SKM-1 treated with dmso at 0.1 percent for 144 hours (cell line): ENCODE results near the gene MOB3C.

ENCODE experiments used
- DNase-seq: peaks from one replicate; lab custom pipeline; 2025; ENCODE audit not compliant: unreplicated experiment; lab: John Stamatoyannopoulos, UW

Gene MOB3C

DNA sequence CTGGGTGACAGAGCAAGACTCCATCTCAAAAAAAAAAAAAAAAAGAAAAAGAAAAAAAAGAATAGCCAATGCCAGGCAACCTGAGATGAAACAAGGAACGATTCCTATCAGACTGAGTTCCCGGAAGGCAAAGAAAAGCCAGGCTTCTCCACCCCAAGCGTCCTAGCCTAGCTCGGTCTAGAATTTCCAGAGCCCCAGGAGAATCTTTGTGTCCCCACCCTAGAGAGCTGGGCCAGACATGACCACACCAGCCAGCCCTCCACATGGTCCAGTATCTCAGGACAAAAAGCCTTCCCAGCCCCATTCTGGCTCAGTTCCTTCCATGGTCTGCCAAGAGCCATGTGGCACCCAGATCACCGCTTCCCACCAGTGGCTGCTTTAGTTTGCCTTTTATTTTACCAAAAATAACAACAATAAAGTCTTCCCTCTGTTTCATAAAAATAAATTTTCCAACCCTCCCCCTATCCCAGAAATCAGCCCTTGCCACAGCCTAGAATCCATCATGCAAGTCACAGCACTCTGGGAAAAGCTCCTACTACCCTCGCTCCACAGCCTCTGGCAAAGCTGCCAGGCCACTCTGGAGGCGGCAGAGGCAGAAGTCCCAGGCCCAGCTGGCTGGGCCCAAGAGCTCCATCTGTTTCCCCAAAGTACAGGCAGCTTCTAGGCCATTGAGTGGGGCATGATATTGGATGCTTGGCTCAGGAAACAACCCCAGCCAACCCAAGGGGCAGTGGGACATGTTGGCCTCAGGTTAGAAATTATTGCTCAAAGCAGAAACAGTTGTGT is 9.1 kb downstream of the MOB3C start:
- no peak for DNase-seq

DNA sequence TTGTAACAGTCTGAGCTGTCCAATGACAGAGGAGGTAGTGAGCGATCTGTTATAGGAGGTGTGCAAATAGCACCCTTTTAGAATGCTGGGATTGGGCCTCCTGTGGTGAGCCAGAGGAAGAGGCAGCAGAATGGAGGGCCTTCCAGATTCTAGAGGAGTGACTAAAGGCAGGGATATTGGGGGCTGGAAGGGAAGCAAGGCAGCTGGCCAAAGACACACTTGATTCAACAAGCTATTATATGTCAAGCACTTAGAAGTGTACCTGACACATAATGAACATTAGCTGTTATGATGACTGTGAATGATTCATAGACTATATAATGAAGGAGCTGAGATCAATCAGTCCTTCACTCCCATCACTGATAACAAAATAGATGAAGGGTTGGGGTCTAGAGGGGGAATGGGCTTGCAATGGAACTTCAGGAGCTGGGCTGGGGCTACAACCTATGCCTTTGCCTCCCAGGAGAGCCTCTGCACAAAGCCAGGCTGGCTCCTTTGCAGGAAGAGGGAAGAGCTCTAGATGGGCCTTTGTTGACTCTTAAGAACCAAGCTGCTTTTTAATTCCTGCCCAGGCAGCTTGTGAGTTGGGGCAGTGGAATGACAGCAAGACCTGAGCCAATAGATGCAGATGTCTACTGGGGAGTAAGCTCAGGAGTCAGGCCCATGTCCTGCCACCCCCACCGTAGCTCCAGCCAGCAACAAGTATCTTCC is 10.2 kb downstream of the MOB3C start:
- no peak for DNase-seq

DNA sequence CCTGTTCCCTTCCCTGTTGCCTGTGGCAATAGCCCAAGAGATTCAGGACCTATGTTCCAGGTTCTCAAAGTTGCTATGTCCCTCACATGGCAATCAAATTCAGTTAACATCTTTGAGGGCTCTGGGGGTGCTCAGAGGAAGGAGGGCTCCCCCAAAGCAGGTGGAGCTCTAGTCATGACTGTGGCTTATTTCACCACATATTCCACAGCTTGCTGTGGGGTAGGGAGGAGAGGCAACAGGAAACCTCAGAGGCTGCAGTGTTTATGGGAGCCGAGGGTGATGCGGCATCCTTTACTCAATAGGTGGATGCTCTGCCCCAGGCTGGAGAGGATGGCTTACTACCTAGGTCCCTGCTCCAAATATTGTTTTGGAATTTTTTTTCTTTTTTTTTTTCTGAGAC is 11.4 kb downstream of the MOB3C start:
- DNase-seq = no peak

DNA sequence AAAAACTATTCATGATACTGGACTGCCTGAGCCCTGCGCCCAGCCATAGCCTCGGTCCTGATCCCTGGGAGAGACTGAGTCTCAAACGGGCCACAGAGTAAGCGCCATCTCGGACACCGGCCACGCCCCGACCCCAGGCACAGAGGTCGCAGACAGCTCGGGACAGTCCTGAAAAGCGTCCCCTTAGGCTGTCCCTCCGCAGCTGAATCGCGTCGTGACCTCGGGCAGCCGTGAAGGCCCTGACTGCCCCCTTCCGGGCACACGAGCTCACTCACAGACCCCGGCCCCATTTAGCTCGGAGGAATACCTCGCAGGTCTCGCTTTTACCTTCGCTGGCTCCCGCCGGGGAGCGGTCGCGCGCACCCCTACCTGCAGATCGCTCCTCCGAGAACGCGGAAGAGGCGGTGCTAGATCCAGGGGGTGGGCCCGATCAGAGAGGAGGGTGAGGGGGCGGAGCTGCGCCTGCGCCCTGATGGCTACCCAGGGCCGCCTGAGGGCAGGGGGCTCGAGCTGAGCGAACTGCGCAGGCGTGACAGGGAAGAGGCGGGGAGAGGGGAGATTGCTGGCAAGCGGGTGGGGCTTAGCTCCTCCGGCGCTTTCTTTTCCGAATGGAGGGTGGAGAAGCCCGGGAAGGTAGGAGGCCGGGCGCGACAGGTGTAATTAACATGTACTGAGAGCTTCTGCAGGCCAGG is 12.6 kb downstream of the MOB3C start, which contains the start of gene MKNK1:
TSS of gene MKNK1 (minus strand) at position 411 of the 692 bp plus-strand sequence. CDS start 20,941 bp downstream, outside the sequence.
- peak; percentile 93 for DNase-seq

DNA sequence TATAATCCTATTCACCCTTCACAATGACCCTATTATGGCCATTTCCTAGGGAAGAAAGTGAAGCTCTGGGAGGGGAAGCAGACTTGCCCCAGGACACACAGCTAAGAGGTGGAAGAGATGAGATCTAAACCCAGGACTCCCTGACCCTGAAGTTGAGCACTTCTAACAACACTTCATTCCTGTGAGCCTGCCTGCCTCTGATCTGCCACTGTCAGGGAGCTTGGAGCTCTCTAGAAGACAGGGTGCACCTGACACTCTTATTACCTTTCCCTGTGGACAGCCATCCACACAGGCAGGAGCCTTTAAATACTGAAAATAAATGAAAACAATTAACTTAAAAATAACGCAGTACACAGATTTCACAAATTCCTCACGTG is 13.1 kb downstream of the MOB3C start:
- no peak for DNase-seq

DNA sequence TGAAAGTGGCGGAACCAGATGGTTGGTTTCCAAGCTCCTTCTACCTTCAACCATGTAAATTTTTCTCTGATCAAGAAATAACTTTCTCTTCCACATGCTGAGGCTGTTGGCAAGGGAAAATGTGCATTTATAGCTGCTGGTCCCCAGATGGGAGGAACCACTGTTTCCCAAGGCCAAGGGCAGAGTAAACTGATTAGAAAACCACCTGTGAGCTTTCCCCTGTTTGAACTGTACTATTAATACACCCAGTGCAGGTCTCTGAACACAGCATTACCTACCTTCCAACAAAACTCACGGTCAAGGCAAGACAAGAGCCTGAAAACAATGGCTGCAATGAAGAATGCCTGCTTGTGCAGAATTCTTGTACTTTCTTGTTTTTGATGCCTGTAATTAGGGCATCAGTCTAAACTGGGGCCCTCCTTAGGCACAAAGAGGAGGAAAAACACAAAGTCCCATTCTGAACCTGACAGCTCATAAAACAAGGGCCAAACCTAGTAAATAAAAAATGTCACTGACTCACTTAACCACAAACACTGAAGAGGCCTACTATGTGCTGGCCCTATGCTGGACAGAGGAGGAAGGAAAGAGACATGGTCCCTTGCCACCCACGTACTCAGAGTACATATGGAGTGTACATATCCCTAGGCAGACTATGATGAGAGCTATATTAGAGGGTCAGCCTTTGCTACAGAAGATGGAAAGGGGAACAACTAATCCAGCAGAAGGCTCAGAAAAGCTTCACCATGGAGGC is 15.2 kb downstream of the MOB3C start:
- no peak for DNase-seq

DNA sequence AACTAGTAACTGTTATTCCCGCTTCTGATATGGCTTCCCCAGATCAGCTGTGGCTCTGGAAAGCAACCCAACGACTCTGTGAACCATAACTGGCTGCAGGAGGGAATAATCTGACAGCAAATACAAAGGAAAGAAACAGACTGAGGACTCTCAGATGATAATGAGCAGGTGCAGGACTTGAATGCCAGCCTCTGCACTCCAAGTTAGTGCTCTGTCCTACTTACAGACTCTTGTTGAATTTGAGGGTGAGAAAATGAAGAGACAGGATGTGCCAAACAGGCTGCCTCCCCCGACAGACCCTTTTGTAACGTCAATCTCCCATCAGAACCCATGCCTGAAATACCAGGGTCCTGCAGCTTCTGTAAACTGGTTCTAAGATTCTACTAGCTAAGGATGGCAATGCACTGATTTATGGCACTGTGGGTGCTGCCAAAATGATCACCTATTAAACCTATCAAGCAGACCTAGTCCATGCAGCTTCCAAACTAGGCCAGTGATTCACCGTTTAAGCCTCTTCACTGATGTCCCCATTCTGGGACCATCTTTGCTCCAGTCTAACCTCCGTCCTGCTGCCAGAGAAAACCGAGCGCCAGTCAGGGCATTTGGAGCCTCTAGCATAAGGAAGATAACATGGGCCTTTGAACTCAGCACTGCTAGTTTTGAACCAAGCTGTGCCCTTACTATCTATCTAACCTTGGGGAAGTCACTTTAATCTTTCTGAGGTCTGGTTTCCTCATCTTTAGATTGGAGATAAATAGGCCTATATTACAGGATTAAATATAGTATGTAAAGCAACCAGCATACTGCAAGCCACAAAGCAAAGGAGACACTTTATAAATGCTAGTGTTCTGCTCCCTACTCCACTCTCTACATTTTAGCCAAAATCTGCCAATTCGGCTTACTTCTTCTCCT is 17.3 kb downstream of the MOB3C start:
- DNase-seq = no peak

DNA sequence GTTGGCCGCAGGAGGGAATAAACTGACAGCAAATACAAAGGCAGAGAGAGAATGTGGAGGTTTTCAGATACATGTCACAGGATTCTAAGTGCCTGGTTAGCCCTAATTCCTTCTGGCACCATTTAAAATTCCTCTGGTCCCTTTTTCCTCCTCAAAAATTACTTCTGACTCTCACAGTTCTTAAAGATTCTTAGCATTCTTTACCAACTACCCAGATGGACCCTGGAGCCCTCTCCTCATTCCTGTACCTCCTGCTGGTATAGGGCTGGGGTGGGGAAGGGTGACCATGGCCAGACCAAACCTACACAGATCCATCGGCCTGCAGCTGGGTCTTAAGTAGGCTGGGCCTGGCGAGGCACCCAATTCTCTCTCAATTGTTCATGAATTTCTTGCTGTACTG is 19.8 kb downstream of the MOB3C start:
- no peak for DNase-seq

DNA sequence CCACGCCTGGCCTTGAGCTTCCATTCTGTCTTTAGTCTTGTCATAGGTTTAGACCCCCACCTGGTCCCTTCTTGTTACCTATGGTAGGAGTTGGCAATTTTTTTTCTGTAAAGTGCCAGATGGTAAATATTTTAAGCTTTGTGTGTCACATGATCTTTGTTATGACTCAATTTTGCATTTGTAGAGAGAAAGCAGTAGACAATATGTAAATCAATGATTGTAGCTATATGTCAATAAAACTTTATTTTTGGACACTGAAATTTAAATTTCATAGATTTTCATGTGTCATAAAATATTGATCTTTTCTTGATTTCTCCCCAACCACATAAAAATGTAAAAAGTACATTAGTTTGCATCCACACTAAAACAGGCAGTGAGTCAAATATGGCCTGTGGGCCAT is 20.6 kb downstream of the MOB3C start:
- DNase-seq = no peak

DNA sequence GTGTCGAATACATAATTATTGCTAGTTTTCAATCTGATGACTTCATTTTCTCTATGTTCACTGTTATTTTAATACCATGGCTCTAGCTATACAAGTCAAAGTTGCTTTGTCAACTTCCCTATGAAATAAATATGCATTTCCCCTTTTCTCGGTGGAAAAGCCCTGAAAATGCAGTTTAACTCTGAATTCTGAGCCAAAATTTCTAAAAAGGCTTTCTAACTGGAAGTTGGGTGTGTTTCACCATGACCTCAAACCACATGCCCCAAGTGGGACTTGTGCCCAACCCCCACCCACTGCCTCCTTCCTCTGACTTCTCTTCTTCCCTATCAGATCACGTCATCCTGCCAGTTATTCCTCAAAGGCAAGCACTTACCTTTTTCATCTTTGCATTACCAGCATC is 21.5 kb downstream of the MOB3C start:
- DNase-seq = peak; percentile 86

DNA sequence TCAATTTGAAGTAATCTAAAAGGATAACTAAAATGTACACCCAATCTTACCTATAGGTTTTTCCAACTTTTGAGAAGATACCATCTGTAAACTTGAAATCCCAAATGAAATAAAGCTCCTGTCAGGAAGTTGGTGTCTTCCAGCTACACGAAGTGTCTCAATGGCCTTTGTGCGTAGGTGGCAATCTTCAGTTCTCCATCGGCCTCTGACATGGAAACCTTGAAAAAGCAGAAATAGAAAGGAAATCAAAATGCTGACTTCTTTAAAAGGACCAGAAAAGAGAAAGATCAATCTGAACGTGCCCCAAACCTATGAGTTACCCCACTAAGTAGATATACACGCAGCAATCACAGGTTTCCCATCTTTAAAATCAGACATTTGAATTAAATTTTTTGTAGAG is 22.5 kb downstream of the MOB3C start:
- no peak for DNase-seq

DNA sequence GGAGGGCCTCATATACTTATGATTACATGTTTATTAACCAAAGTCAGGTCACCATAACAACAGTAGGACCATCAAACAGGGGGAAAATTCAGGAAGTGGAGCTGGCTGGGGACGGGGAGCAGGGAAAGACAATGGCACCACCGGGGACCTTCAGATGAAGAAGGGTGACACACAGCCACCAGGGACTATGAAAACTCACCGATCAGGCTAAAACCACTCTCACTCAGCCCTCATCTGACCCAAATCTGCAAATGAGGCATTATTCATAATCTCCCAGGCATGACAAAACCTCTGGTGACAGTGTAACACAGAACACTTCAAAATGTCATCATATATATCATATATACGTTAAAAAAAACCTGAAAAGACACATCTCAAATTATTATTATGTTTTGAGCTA is 23.8 kb downstream of the MOB3C start:
- no peak for DNase-seq

DNA sequence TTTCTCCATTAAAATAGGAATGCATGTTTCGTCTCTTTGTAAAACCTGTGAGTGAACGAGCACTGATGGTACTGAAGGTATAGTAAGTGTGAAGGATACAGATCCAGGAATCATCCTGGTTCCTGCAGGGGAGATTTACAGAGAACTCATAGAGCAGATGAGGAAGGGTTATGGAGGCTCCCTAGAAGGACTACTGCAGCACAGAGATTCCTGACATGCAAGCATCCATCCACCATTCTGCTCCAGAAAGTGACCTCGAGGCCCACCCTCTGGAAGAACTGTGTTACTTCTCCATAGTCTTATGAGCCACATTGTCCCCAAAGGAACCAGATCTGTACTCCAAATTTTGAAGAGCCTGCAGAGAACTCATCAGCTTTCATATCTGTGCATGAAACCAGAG is 27.1 kb downstream of the MOB3C start:
- DNase-seq = no peak

DNA sequence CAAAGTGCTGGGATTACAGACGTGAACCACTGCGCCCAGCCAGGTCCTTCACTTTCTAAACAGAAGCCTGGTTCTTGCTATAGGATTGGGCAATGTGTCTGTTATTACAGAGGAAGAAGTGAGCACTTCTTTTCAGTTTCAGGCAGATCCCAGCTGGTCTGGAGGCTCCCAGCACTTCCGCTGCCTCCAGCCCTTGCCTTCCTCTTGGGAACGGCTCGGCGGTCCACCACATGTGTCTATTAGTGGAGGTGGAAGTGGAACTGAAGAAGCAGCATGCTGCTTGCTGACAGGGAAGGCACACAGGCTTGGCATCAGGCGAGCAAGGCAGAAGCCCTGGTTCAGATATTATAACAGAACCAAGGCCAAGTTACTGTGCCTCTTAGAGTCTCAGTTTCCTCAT is 29.5 kb downstream of the MOB3C start:
- DNase-seq = peak; percentile 84

DNA sequence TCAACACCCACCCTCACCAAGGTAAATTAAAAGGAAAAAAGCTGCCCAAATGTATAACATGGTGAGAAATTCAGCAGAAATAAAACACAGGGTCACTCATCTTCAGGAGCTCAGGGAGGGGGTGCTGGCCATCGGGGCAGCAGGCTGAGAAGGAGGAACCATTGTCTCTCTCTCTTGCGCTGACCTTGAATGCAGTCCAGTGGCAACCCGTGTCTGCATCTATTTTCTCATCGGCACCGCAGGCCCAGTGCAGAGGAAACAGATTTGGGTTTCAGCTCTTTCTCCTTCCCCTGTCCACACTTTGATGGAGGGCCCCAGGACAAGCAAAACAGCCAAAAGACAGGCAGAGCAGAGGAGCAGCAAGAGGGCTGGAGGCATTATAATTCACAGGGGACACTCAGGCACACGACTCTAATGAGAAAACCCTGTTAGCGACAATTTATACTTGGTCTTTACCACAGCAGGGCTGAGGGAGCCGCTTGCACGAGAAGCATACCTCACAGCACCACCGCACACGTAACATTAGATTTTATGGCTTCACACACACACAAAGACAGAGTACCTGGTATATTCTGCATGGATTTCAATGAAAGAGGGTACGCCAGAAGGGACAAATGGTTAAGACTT is 31.2 kb downstream of the MOB3C start:
- DNase-seq = no peak

DNA sequence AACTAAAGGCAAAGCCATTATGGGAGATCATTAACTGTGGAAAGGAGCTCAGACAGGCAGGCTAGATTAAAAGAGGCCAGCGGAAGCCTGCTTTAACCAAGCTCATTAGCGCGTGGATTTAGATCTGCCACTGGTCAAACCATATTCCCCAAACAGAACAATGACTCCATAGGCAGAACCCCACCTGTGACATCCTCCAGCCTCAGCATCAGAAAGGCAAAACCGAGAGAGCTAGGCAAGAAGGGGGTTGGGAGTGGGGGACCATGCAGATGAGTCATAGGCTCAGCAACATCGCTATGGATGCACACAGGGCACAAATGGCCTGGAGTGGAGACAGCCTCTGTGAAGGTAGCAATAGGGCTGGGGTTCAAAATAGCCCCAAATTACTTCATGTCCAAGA is 33.1 kb downstream of the MOB3C start:
- no peak for DNase-seq

DNA sequence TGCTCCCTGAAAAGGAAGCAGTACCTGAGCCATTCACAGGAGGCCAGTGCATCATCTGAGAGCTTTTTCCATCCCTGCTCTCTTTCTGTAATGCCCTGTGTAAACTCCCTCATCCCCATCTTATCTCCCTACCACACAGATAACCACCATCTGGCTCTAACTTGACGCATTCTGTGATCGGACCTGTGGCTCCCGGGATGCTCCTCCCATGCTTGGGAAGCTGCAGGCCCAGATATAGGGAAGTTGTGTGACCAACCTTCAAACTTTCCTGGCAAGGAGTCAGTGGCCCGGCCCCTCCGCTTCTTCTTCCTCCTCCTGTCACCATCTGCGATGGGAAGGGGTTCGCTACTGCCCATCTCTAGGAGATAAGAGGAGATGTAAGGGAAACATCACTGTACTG is 33.6 kb downstream of the MOB3C start:
- DNase-seq = no peak

DNA sequence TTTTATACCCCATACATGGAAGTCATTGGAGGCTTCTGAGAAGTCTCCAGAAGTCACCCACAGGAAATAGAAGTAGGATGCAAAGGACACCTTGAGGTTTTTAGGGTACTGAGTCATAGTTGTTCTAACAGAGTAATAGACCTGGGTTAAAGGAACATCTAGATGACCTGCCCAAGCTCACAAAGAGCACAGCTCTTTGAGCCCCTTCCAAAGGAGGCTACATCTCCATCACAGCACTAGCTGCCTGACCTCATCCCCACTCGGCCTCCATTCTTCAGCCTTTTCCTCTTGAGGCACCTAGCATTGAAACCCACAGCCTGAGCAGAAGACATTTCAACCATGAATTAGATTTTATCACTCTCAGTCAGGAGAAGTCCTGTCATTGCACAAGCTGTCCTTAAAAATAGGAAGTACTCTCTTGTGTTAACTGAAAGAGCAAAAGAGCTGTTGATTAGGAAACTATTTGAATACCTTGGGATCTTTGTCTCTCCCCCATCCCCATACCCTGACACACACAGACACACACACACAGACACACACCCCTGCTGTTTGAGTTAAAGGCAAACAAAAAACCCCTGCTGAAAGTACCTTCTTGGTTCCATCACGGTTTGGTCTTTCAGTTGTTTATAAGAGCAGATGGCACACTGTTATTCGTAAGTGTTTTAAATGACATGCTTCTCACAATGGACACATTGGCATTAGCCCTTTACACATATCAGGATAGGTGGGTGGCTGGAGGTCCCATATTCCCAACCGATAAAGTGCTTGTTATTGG is 34.7 kb downstream of the MOB3C start:
- DNase-seq = peak; percentile 95
